SK-N-MC (cell line): ENCODE results near the gene ANAPC4.

Experiments used
- DNase-seq: peaks from one replicate; pipeline ENCODE4 v3.0.0-alpha.2; 2011; ENCODE audit warnings: low read depth, low spot score
- H3K27ac ChIP-seq: fragments of 200-600 bp; sonication (generic); 2 replicates; pipeline ENCODE4 v1.5.1; 2016; ENCODE audit warnings: mixed run types
- H3K36me3 ChIP-seq: fragments of 200-600 bp; sonication (generic); 2 replicates; pipeline ENCODE4 v1.6.1; 2017; ENCODE audit warnings: antibody characterized with exemption, low read length, mixed read lengths; ENCODE audit not compliant: insufficient read depth
- H3K4me3 ChIP-seq: fragments of 200-600 bp; sonication (generic); 2 replicates; pipeline ENCODE4 v1.5.1; 2016
- H3K9ac ChIP-seq: fragments of 200-600 bp; sonication (generic); 2 replicates; pipeline ENCODE4 v1.8.0; 2017; ENCODE audit warnings: mixed run types, mixed read lengths; ENCODE audit not compliant: insufficient read length
- H3K9me3 ChIP-seq: fragments of 200-600 bp; sonication (generic); 2 replicates; pipeline ENCODE4 v1.6.1; 2017; ENCODE audit warnings: low read depth, mild to moderate bottlenecking, antibody characterized with exemption, low read length, moderate library complexity, mixed read lengths
- EZH2 ChIP-seq: fragments of 200-600 bp; sonication (generic); IDR thresholded peaks from one replicate; pipeline ENCODE4 v1.6.1; 2017; ENCODE audit warnings: antibody characterized with exemption
- FOXP2 ChIP-seq: optimal IDR thresholded peaks from 2 replicates; pipeline ENCODE3; 2011; ENCODE audit warnings: mild to moderate bottlenecking, moderate library complexity; ENCODE audit not compliant: insufficient read depth; ENCODE audit errors: extremely low read length, control extremely low read depth
- POLR2AphosphoS5 ChIP-seq: IDR thresholded peaks from 2 replicates; pipeline ENCODE4 v1.6.1; 2012; ENCODE audit warnings: mild to moderate bottlenecking, low read depth, low read length, borderline replicate concordance

The ANAPC4 gene

GRCh38 chr4:25467843-25468242, 90.8 kb downstream of the ANAPC4 start:
- DNase-seq, result no peak
- H3K36me3 ChIP-seq, result no peaks in the 10 kb centered on the region
- TF ChIP-seq EZH2 (no peak), POLR2AphosphoS5 (no peak), FOXP2 (no peak)
- no peak overlapping the region for H3K9ac ChIP-seq
- H3K4me3 ChIP-seq, result no peak overlapping the region
- H3K9me3 ChIP-seq, result no peaks in the 10 kb centered on the region
- no peak overlapping the region for H3K27ac ChIP-seq
